VCaP (cell line): ENCODE results near the gene TNIK.

Source experiments
- H3K27ac ChIP-seq: fragments of 450-650 bp; 2 replicates; pipeline ENCODE4 v1.5.1; 2017
- TF ChIP-seq, protein P1 (sequence below): fragments of 450-650 bp; conservative IDR thresholded peaks from 2 replicates; pipeline ENCODE4 v1.5.1; 2017; ENCODE audit warnings: mild to moderate bottlenecking, moderate library complexity

The TNIK gene

DNA sequence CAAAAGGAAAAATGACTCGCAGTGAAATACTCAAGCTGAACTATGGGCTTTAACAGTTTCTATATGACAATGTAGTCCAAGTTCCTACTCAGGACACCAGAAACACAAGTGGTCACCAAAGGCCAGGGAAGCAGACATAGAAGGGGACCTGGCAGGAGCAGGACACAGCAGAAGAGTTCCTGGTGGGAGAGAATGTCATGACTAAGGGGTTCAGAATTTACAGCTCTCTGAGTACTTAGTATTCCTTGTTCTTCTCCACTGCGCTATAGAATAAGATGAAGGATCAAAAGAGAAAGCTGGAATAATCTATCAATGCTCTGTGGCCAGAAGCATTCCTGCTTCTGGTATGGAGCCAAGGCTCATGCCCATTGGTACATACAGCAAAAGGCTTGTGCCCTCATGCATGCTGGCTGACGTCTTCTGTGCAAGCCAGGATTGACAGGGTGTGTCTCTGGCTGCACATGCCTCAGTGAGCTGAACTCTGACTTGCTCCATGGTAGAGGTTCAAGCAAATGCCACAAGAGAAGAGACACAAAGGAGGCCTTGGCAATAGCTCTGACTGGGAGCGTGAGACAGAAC, 305.0 kb downstream of the TNIK start:
- TF ChIP-seq, protein P1, sequence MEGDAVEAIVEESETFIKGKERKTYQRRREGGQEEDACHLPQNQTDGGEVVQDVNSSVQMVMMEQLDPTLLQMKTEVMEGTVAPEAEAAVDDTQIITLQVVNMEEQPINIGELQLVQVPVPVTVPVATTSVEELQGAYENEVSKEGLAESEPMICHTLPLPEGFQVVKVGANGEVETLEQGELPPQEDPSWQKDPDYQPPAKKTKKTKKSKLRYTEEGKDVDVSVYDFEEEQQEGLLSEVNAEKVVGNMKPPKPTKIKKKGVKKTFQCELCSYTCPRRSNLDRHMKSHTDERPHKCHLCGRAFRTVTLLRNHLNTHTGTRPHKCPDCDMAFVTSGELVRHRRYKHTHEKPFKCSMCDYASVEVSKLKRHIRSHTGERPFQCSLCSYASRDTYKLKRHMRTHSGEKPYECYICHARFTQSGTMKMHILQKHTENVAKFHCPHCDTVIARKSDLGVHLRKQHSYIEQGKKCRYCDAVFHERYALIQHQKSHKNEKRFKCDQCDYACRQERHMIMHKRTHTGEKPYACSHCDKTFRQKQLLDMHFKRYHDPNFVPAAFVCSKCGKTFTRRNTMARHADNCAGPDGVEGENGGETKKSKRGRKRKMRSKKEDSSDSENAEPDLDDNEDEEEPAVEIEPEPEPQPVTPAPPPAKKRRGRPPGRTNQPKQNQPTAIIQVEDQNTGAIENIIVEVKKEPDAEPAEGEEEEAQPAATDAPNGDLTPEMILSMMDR = no peak
- no peak overlapping the region for H3K27ac ChIP-seq

DNA sequence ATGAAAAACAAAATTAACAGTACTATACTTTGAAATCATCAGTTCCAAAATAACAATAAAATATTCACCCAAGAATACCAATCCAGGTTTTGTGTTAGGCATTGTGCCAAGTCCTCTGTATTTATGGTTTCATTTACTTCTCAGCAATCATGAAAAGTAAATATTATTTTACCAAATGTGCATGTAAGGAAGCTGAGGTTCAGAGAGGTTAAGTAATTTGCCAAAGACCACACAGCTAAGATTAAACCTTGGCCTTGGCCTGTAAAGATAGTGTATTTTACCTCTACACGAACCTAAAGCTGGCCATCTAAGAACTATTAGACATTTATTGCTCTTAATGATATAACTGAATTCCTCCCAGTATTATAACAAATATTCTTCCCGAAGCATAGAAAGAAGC, 309.3 kb downstream of the TNIK start:
- TF ChIP-seq, protein P1 = no peak
- H3K27ac ChIP-seq = no peak overlapping the region

DNA sequence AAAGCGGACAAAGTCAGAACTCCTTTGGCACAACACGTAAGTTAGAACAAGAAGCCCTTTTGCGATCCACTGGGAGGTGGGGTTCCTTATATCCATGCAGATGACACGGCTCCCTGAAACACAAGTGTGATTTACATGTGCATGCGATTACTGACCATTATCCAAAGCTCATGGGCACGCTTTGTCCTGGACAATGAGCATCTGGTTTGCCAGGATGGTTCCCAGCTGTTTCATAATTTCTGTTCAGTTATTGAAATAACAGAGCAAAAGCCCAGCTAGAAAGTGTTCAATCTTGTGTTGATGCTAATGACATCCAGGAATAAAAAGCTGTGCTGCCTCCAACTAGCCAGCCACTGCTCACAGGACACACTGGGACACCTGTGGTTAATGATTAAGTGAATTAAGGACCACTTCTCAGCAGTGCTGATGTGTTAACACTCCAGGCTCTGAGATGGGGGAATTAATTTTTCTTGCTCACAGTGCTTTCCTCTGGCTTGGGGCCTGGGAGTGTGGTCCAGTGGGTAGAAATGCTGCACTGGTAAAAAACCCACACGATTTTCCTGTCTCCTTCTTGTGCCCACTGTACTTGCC, 310.6 kb downstream of the TNIK start:
- H3K27ac ChIP-seq = no peak overlapping the region
- TF ChIP-seq, protein P1 = no peak

DNA sequence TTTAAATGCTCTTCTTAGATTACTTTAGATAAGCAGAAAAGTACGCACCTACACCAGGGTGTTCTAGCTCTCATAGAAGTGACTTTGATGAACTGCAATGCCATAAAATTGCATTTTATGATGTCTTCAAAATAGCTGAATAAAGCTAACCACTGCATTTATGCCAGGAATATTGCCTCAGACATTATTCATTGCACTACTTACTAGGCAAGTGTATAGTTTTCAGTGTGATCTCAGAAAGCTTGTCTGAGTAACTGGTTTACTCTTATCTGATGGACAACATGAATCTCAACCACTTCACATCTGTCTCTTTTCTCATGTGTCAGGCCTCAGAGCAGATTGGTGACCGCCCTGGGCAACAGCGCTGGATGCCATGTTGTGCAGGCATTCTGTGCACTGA, 314.4 kb downstream of the TNIK start:
- TF ChIP-seq, protein P1 = no peak
- no peak overlapping the region for H3K27ac ChIP-seq

DNA sequence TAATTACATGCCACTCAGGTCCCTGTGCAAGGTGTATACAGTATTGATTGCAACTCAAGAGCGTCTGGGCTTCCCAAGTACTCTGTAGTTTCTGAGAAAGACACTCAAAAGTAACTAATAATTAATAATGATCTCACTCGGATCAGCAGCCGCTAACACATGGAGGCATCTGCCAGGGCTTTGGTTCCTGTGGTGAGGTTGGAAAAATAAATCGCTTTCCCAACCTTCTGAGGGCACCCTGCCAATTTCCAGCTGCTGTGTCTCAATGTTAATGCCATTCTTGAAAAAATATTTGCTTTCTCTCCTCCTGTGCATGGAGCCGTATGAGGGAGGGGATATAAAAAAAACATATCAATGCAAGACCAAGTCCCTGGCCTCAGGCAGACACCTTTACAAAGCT, 317.2 kb downstream of the TNIK start:
- H3K27ac ChIP-seq = no peak overlapping the region
- TF ChIP-seq, protein P1 = no peak

DNA sequence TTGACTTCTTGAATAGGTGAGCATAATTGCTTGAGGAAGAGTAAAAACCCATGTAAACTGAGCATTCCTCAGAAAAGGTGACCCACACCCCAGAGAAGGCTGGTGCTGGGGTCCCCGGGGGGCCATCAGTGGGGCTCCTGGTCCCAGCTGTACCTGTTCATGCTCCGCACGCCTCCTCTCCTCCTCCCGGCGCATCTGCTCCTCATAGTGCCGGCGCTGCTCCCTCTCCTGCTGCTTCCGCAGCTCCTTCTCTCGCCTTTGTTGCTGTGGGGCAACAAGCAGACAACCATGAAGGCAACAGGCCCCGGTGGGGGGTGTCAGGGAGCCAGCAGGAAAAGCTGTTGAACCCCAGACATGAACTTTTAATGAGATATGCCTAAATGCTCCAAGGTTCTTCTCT, 320.0 kb downstream of the TNIK start:
- TF ChIP-seq, protein P1 = no peak
- H3K27ac ChIP-seq = no peak overlapping the region

DNA sequence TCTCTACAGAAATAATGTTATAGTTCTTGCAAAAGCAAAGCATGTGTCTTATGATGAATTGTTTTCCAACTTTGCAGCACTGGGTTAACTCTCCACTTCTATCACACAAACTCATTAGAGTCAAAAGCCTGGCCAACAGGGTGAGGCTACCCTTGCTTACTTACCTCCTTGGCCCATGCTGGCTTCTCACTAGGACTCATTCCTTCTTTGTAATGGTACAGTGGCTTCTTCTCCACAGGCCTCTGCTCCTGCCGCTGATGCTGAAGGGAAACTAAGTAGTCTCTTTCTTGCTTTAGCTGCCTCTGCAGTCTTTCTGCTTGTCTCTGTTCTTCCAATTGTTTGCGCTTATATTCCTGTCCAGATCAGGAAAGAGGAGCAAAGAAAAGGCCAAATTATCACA, 322.2 kb downstream of the TNIK start:
- H3K27ac ChIP-seq = no peak overlapping the region
- TF ChIP-seq, protein P1 = no peak
